GM12873 (cell line): Measurements from ENCODE around the gene SAXO2.

Source experiments
- CTCF ChIP-seq: IDR thresholded peaks from 2 replicates; pipeline ENCODE4 v1.5.1; 2012; ENCODE audit warnings: low read depth, mild to moderate bottlenecking, moderate library complexity, low read length, control low read depth; ENCODE audit not compliant: insufficient read depth; ENCODE audit errors: missing control alignments

SAXO2 gene

GRCh38 chr15:82298032-82298431 lies 35.4 kb downstream of the SAXO2 start:
- TF ChIP-seq CTCF: no peak

GRCh38 chr15:82298520-82298919 lies 35.9 kb downstream of the SAXO2 start:
- no peak for TF ChIP-seq CTCF

- no peak for TF ChIP-seq CTCF
Measured at GRCh38 chr15:82300883-82301282, 38.3 kb downstream of the SAXO2 start.

- no peak for TF ChIP-seq CTCF
Measured at GRCh38 chr15:82301296-82302016, 38.8 kb downstream of the SAXO2 start.

GRCh38 chr15:82303956-82304777 lies 41.5 kb downstream of the SAXO2 start:
- no peak for TF ChIP-seq CTCF

- no peak for TF ChIP-seq CTCF
Measured at GRCh38 chr15:82304778-82305090, 42.1 kb downstream of the SAXO2 start.

GRCh38 chr15:82305621-82306048 lies 43.0 kb downstream of the SAXO2 start:
- TF ChIP-seq CTCF: no peak
